ENCODE results near the gene ATG4A.

DNA sequence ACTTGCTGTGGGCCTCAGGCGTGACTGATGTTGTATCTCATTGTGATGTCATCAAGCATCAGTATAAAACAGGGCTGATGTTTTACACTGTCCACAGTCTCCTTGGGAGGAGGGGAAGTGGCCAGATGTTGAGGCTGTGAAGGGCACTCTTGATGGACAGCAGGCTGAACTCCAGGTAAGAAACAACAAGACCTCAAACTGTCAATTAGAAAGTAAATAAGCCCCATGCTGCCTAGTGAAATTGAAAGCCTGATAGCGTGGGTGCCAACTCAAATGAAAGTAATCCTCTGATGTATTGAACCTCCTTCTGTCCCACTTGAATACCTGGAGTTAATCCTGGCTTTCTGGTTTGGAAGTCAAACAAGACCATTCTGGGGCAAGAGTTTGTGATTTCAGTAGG, 27.0 kb upstream of the ATG4A start:
- TF ChIP-seq EP300 (IDR thresholded peaks at IDR 0.05) (no peak), CTCF (IDR thresholded peaks at IDR 0.05) (no peak), POLR2AphosphoS5 (IDR thresholded peaks at IDR 0.05) (no peak)
